SK-N-SH treated with all-trans-retinoic acid at 6 μM for 48 hours (cell line): Measurements from ENCODE around the gene KNDC1.

Experiments
- ATAC-seq: fragments of 200-7000 bp; cut with Tn5 transposase; 3 replicates; pipeline ENCODE4 v1.9.1; 2020; ENCODE audit warnings: mild to moderate bottlenecking, moderate library complexity
- ARNTL ChIP-seq: fragments of 450-650 bp; formaldehyde crosslinking; IDR thresholded peaks from 2 replicates; pipeline ENCODE4 v1.5.0; 2020; ENCODE audit warnings: low read depth, mild to moderate bottlenecking, moderate library complexity, borderline replicate concordance
- BACH2 ChIP-seq: fragments of 250-450 bp; sonication (Bioruptor Pico); IDR thresholded peaks from 2 replicates; pipeline ENCODE4 v1.9.0; 2021; ENCODE audit warnings: mild to moderate bottlenecking, borderline replicate concordance
- CSDC2 ChIP-seq: fragments of 250-450 bp; sonication (Bioruptor Pico); IDR thresholded peaks from 2 replicates; pipeline ENCODE4 v1.5.0; 2020; ENCODE audit warnings: mild to moderate bottlenecking, moderate library complexity
- CSRNP3 ChIP-seq: fragments of 250-450 bp; sonication (Bioruptor Pico); IDR thresholded peaks from 2 replicates; pipeline ENCODE4 v1.5.1; 2021; ENCODE audit warnings: mild to moderate bottlenecking, moderate library complexity
- ESRRG ChIP-seq: fragments of 250-450 bp; sonication (Bioruptor Pico); IDR thresholded peaks from 2 replicates; pipeline ENCODE4 v1.6.1; 2021; ENCODE audit warnings: mild to moderate bottlenecking
- GLIS3 ChIP-seq: fragments of 250-450 bp; sonication (Bioruptor Pico); IDR thresholded peaks from 2 replicates; pipeline ENCODE4 v1.5.0; 2020; ENCODE audit warnings: mild to moderate bottlenecking, moderate library complexity
- ISL1 ChIP-seq: fragments of 250-450 bp; sonication (Bioruptor Pico); IDR thresholded peaks from 2 replicates; pipeline ENCODE4 v2.1.2; 2022; ENCODE audit warnings: mild to moderate bottlenecking, moderate library complexity
- OSR1 ChIP-seq: fragments of 250-450 bp; sonication (Bioruptor Pico); IDR thresholded peaks from 2 replicates; pipeline ENCODE4 v1.8.0; 2022; ENCODE audit warnings: moderate library complexity, mild to moderate bottlenecking, inconsistent platforms
- PATZ1 ChIP-seq: fragments of 250-450 bp; sonication (Bioruptor Pico); IDR thresholded peaks from 2 replicates; pipeline ENCODE4 v1.8.0; 2020; ENCODE audit warnings: mild to moderate bottlenecking, moderate library complexity, borderline replicate concordance
- POU6F1 ChIP-seq: fragments of 250-450 bp; sonication (Bioruptor Pico); IDR thresholded peaks from 2 replicates; pipeline ENCODE4 v1.8.0; 2021; ENCODE audit warnings: low read depth, mild to moderate bottlenecking, moderate library complexity, borderline replicate concordance
- PPARA ChIP-seq: fragments of 250-450 bp; sonication (Bioruptor Pico); IDR thresholded peaks from 2 replicates; pipeline ENCODE4 v1.5.0; 2020; ENCODE audit warnings: mild to moderate bottlenecking, borderline replicate concordance
- RARB ChIP-seq: fragments of 250-450 bp; sonication (Bioruptor Pico); IDR thresholded peaks from 2 replicates; pipeline ENCODE4 v1.8.0; 2021; ENCODE audit warnings: mild to moderate bottlenecking, moderate library complexity
- SNAI2 ChIP-seq: fragments of 250-450 bp; sonication (Bioruptor Pico); IDR thresholded peaks from 2 replicates; pipeline ENCODE4 v1.5.0; 2020; ENCODE audit warnings: mild to moderate bottlenecking, moderate library complexity
- TCF4 ChIP-seq: fragments of 250-450 bp; sonication (Bioruptor Pico); IDR thresholded peaks from 2 replicates; pipeline ENCODE4 v1.8.0; 2021; ENCODE audit warnings: mild to moderate bottlenecking, moderate library complexity, borderline replicate concordance
- TOX ChIP-seq: fragments of 250-450 bp; sonication (Bioruptor Pico); IDR thresholded peaks from 2 replicates; pipeline ENCODE4 v1.8.0; 2021; ENCODE audit warnings: mild to moderate bottlenecking, moderate library complexity, borderline replicate concordance
- ZFP3 ChIP-seq: fragments of 250-450 bp; sonication (Bioruptor Pico); IDR thresholded peaks from 2 replicates; pipeline ENCODE4 v1.5.0; 2020; ENCODE audit warnings: mild to moderate bottlenecking, moderate library complexity
- ZFP30 ChIP-seq: fragments of 450-650 bp; formaldehyde crosslinking; IDR thresholded peaks from 2 replicates; pipeline ENCODE4 v1.5.0; 2022; ENCODE audit warnings: mild to moderate bottlenecking, moderate library complexity
- ZNF565 ChIP-seq: fragments of 450-650 bp; formaldehyde crosslinking; conservative IDR thresholded peaks from 2 replicates; pipeline ENCODE4 v1.5.0; 2020; ENCODE audit warnings: low read depth, mild to moderate bottlenecking, moderate library complexity
- ZNF70 ChIP-seq: fragments of 450-650 bp; formaldehyde crosslinking; IDR thresholded peaks from 2 replicates; pipeline ENCODE4 v1.5.0; 2020; ENCODE audit warnings: mild to moderate bottlenecking, moderate library complexity
- ZNF8 ChIP-seq: fragments of 450-650 bp; formaldehyde crosslinking; IDR thresholded peaks from 2 replicates; pipeline ENCODE4 v1.5.0; 2020; ENCODE audit warnings: mild to moderate bottlenecking, moderate library complexity

Gene KNDC1

GRCh38 chr10:133128126-133129070, 31.6 kb upstream of the KNDC1 start:
- ATAC-seq, result no peak
- TF ChIP-seq ZFP3 (CRISPR knock-in tag) (no peak), PATZ1 (no peak), ZNF70 (CRISPR knock-in tag) (no peak)

- TF ChIP-seq ZFP30 (no peak), CSDC2 (CRISPR knock-in tag) (no peak), BACH2 (no peak), TOX (CRISPR knock-in tag) (no peak), TCF4 (CRISPR knock-in tag) (no peak), POU6F1 (no peak), OSR1 (CRISPR knock-in tag) (no peak), ZNF8 (CRISPR knock-in tag) (no peak), CSRNP3 (CRISPR knock-in tag) (no peak), ARNTL (CRISPR knock-in tag) (no peak), GLIS3 (CRISPR knock-in tag) (no peak), ZFP3 (CRISPR knock-in tag) (no peak), PATZ1 (no peak), ZNF70 (CRISPR knock-in tag) (no peak), PPARA (CRISPR knock-in tag) (no peak), SNAI2 (CRISPR knock-in tag) (no peak), ESRRG (CRISPR knock-in tag) (no peak), RARB (CRISPR knock-in tag) (no peak)
- no peak for ATAC-seq
These were observed 30.8 kb upstream of the KNDC1 start for GRCh38 chr10:133129071-133129858.

- no peak for ATAC-seq
- TF ChIP-seq ISL1 (CRISPR knock-in tag) (no peak), ZNF565 (CRISPR knock-in tag) (no peak), OSR1 (CRISPR knock-in tag) (no peak), POU6F1 (no peak), SNAI2 (CRISPR knock-in tag) (no peak), ZNF70 (CRISPR knock-in tag) (no peak), PATZ1 (no peak)
These were observed 30.0 kb upstream of the KNDC1 start for GRCh38 chr10:133129859-133130495.
